Pancreas (tissue), 10 donors: ENCODE results near the gene PIK3CD. TPM values are rescaled to one million over a fixed set of nuclear protein-coding genes. Genes with fewer than 3 reads are reported as not detected.
A peak's percentile ranks its signal among the peaks of the same experiment; 100 is the strongest.

Source experiments
- ATAC-seq, 4 donors: fragments of 200-7000 bp; cut with Tn5 transposase; one replicate each; pipeline versions ENCODE4 v1.8.0 to v1.9.1; 2020; ENCODE audit warnings: mild to moderate bottlenecking in 4 of 4, moderate library complexity in 4 of 4
- DNase-seq, 6 donors: peaks; one replicate each; pipeline ENCODE4 v3.0.0-alpha.2; 2020
- FAIRE-seq: peaks from 2 replicates; lab custom pipeline; 2012; peaks lifted over from hg19 to GRCh38; lab: Jason Lieb, UNC
- H3K27ac ChIP-seq, 4 donors: fragments of 200-600 bp; sonication (generic); 1 replicate in 3 of 4; 2 replicates in 1 of 4; pipeline versions ENCODE4 v1.5.0 to v1.8.0; 2020
- H3K27me3 ChIP-seq, 4 donors: fragments of 200-600 bp; one replicate each; pipeline ENCODE4 v1.8.0; 2021
- H3K36me3 ChIP-seq, 3 donors: fragments of 200-600 bp; sonication (generic) in 1 of 3; one replicate each; pipeline versions ENCODE4 v1.5.0 to v1.8.0; 2020 to 2021
- H3K4me1 ChIP-seq, 3 donors: fragments of 200-600 bp; one replicate each; pipeline ENCODE4 v1.8.0; 2021
- H3K4me3 ChIP-seq, 4 donors: fragments of 200-600 bp; sonication (generic) in 2 of 4; one replicate each; pipeline versions ENCODE4 v1.5.0 to v1.8.0; 2020 to 2021
- H3K9me3 ChIP-seq, 4 donors: fragments of 200-600 bp; one replicate each; pipeline ENCODE4 v1.8.0; 2021
- CTCF ChIP-seq, 4 donors: fragments of 200-600 bp; sonication (generic) in 3 of 4; IDR thresholded peaks; one replicate each; pipeline versions ENCODE4 v1.5.0 to v1.8.0; 2021; ENCODE audit warnings: antibody characterized with exemption in 4 of 4
- WGBS, 2 donors: extraction: QIAGEN DNeasy Blood & Tissue Kit; methylation state at CpG; one replicate each; pipeline ENCODE4 v1.1.7; 2013; 5-methylcytosine and 5-hydroxymethylcytosine counted together
- intact Hi-C, 3 donors: fragments of 100-400 bp; cut with DNase I; formaldehyde crosslinking; loops; one replicate each; pipeline versions ENCODE4 v1.11.1 to v1.14.2; 2022
- polyA plus RNA-seq, 2 donors: library from polyadenylated mRNA; stranded (reverse); fragments of 200-250 nt; gene quantifications; one replicate each; pipeline ENCODE4 v1.2.3, GENCODE V29; 2013
- total RNA-seq, 6 donors: library from RNA; stranded (reverse); fragmentation: NEBNext Ultra II Directional in 4 of 6; extraction: Animal tissue kit (Norgen Biotek cat#: 25700) in 4 of 6; gene quantifications; one replicate each; pipeline versions ENCODE4 v1.2.1 to v1.2.4, GENCODE V29; 2021 to 2023
- donor health status: healthy with polysubstance abuse.
- donor health status: DM: no; HTN: no; CAD: no; lungs with moderate emphysema.
- donor health status: DM: no; HTN: no; CAD: no.
- donor health status: control.
- donor health status: control.
- donor health status: Bipolar disorder and iron deficiency.
- donor health status: DM: yes; HTN: yes; CAD: no.
- donor health status: DM: no; HTN: no; CAD: no.
- donor health status: DM: no; HTN: no; CAD: no.
- donor health status: DM: yes; HTN: yes; CAD: no.

Gene PIK3CD
- total and polyA plus RNA-seq, 8 donors, result 1.9 to 10.6 (median 2.3) TPM

- FAIRE-seq (no peak), ATAC-seq (no peak), DNase-seq (no peak)
- Histone ChIP-seq H3K4me1 (no peaks in the 10 kb centered on the region), H3K4me3 (no peak overlapping the region), H3K36me3 (no peaks in the 10 kb centered on the region), H3K9me3 (no peaks in the 10 kb centered on the region), H3K27ac (no peak overlapping the region), H3K27me3 (no peaks in the 10 kb centered on the region)
- intact Hi-C loops, result no loop called here
- WGBS, 2 donors, result 81 to 88% methylated on average over 10 of the region's 10 CpGs
- TF ChIP-seq CTCF (IDR thresholded peaks at IDR 0.05), result no peak
Observed at GRCh38 chr1:9718006-9718680, 66.6 kb downstream of the PIK3CD start.

DNA sequence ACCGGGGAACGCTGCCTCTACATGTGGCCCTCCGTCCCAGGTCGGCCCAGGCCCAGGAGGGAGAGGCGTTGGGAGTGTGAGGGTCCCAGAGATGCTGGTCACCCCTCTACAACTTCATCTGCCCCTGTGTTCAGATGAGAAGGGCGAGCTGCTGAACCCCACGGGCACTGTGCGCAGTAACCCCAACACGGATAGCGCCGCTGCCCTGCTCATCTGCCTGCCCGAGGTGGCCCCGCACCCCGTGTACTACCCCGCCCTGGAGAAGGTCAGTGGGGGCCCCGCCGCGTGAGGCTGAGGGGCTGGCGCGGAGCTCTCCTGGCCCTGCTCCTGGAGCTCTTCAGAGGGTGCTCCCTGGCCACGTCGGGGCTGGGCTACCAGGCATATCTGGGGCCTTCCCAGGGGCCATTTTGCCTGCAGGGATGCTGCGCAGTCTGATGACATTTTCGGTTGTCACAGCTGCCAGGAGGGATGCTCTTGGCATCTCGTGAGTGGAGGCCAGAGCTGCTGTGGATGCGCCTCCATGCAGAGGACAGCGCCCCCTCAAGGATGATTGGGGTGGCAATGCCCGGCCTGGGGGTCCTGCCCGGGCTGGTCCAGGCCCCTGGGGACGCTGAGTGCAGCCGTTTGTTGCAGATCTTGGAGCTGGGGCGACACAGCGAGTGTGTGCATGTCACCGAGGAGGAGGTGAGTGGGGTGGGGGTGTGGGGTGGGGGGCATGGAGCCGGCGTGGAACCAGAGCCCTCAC, 68.6 kb downstream of the PIK3CD start:
- TF ChIP-seq CTCF (IDR thresholded peaks at IDR 0.05), result no peak
- peak in 1 of 6 donors; percentile 55 for DNase-seq
- Histone ChIP-seq H3K4me1 (no peaks in the 10 kb centered on the region), H3K36me3 (no peaks in the 10 kb centered on the region), H3K4me3 (no peak overlapping the region), H3K27me3 (no peaks in the 10 kb centered on the region), H3K27ac (no peak overlapping the region), H3K9me3 (no peaks in the 10 kb centered on the region)
- ATAC-seq, result no peak
- WGBS, 2 donors, result 85 to 86% methylated on average over 31 to 36 of the region's 36 CpGs
- FAIRE-seq, result no peak
- intact Hi-C loops, result loop anchor here in 1 of 3 donors (5.0 kb wide), 1 partner anchor 142 kb away; no protein-coding TSS in a partner anchor

DNA sequence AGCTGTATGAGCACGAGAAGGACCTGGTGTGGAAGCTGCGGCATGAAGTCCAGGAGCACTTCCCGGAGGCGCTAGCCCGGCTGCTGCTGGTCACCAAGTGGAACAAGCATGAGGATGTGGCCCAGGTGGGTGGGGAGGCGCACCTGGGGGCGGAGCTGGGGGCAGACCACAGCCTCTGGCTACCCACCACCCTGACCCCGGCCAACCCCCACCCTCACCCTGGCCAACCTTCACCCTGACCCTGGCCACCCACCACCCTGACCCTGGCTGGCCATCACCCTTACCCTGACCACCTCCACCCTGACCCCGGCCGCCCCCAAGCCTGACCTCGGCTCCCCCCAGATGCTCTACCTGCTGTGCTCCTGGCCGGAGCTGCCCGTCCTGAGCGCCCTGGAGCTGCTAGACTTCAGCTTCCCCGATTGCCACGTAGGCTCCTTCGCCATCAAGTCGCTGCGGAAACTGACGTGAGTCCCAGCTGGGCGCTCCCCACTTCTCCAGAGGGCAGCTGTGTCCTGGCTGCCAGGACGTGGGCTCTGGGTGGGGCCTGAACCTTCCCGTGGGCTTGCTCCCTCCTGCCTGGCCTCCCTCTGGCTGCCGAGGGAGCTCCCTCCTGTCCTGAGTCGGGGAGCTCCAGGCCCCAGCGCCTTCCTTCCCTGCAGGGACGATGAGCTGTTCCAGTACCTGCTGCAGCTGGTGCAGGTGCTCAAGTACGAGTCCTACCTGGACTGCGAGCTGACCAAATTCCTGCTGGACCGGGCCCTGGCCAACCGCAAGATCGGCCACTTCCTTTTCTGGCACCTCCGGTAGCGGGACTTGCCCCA, 69.5 kb downstream of the PIK3CD start:
- peak in 1 of 6 donors; percentile 74 for DNase-seq
- no peak for ATAC-seq
- H3K36me3 ChIP-seq, result no peaks in the 10 kb centered on the region
- TF ChIP-seq CTCF (IDR thresholded peaks at IDR 0.05), result no peak
- intact Hi-C loops, result loop anchor here in 1 of 3 donors (5.0 kb wide), 1 partner anchor 141 kb away; no protein-coding TSS in a partner anchor
- H3K27ac ChIP-seq, result no peak overlapping the region
- H3K4me1 ChIP-seq, result no peaks in the 10 kb centered on the region
- no peak overlapping the region for H3K4me3 ChIP-seq
- no peak for FAIRE-seq
- no peaks in the 10 kb centered on the region for H3K9me3 ChIP-seq
- H3K27me3 ChIP-seq, result no peaks in the 10 kb centered on the region
- WGBS, 2 donors, result 90 to 92% methylated on average over 33 to 34 of the region's 34 CpGs

GRCh38 chr1:9721606-9722377, 70.3 kb downstream of the PIK3CD start:
- H3K9me3 ChIP-seq, result no peaks in the 10 kb centered on the region
- no peak overlapping the region for H3K27ac ChIP-seq
- ATAC-seq (peak in 1 of 4 donors; percentile 15), DNase-seq (peak in 1 of 6 donors; percentile 55), FAIRE-seq (no peak)
- no peaks in the 10 kb centered on the region for H3K4me1 ChIP-seq
- peak in 3 of 4 donors; percentile 16 to 36 (median 17) for TF ChIP-seq CTCF (IDR thresholded peaks at IDR 0.05)
- H3K36me3 ChIP-seq, result no peaks in the 10 kb centered on the region
- H3K27me3 ChIP-seq, result no peaks in the 10 kb centered on the region
- no peak overlapping the region for H3K4me3 ChIP-seq
- 78 to 80% methylated on average over 29 of the region's 29 CpGs for WGBS, 2 donors
- intact Hi-C loops, result loop anchor here in 1 of 3 donors (5.0 kb wide), 1 partner anchor 141 kb away; no protein-coding TSS in a partner anchor
